ENCODE results near the gene GLI3. TPM values are rescaled to one million over a fixed set of nuclear protein-coding genes. Genes with fewer than 3 reads are reported as not detected.

The GLI3 gene
- 23.1 and 27.6 TPM in 2 replicates for total RNA-seq (2022)
- percentile 79 among the genes with signal in this experiment for Bru-seq, nascent RNA
- BruChase-seq, experiment 1, labeled RNA remaining after a 6-hour chase = percentile 59 among the genes with signal in this experiment
- percentile 61 among the genes with signal in this experiment for BruChase-seq, experiment 2, labeled RNA remaining after a 2-hour chase
- long read RNA-seq, full-length matches to known transcripts = 1 of 18 reads
- long read RNA-seq, partial matches to known transcripts = 4 of 18 reads
- long read RNA-seq, other reads (novel, unspliced or antisense) = 13 of 18 reads

DNA sequence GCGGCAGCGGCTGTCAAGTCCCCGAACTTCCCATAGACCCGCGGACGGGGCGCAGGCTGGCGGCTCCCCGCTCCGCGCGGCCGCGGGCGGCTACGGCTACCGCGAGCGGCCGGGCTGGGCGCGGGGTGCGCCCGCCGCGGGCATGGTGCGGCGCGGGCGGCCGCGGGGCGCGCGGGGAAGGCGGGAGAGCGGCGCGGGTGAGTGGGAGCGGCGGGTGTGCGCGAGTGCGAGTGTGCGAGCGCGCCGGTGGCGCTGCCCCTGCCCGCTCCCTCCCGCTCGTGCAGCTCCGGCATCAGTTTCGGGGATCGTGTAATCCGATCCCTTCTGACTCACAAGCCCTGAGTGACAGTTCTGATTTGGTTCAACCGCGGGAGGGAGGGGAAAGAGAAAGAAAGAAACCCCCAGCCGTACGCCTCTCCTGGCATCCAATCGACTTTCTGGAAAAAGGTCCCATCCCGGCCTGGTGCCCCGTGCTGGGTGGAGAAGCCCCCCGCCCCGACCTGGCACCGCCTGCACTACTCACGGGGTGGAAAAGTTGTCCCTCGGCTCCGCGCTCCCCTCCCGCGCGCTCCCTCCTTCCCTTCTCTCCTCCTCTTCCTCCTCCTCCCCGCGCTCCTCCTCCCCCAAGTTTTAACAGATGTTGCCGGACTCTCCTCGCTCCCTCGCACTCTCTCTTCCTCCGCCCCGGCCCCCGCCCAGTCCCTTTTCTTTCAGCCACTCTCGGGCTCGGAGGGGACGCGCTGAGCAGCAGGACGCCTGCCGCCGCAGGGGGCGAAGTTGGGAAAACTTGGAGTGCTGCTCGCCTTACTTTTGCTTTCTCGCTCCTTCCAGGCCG, at the start of gene GLI3:
GLI3 (minus strand) TSS at position 234 of the 835 bp plus-strand sequence. CDS start 13,956 bp downstream, outside the sequence.
- Mint-ChIP-seq H3K9me3 (ENCODE audit: unreplicated experiment) (no peaks in the 10 kb centered on the region), H3K27me3 (ENCODE audit: insufficient read depth, unreplicated experiment) (no peaks in the 10 kb centered on the region), H3K27ac (ENCODE audit: low read depth, unreplicated experiment) (peak within 1 kb of the TSS; percentile 96), H3K4me3 (ENCODE audit: unreplicated experiment) (peak within 1 kb of the TSS; percentile 97), H3K36me3 (ENCODE audit: insufficient read depth, unreplicated experiment) (peaks cover 17% of the 10 kb centered on the region), H3K4me1 (ENCODE audit: insufficient read depth, unreplicated experiment) (peaks cover 46% of the 10 kb centered on the region)
- intact Hi-C loops (cut with micrococcal nuclease) = loop anchor here (1.0 to 10.0 kb wide), 7 partner anchors 75 to 598 kb away; no protein-coding TSS in a partner anchor
- DNase-seq (ENCODE audit: unreplicated experiment) = peak; percentile 95
- CTCF ChIA-PET = interaction anchor here (1.0 kb wide), 2 partner anchors 262 to 296 kb away, joined by 3 to 6 read pairs; no protein-coding TSS in a partner anchor
- POLR2A ChIA-PET = interaction anchor here (0.6 to 2.7 kb wide), 25 partner anchors 11 to 695 kb away, joined by 3 to 29 read pairs (median 4); partner anchors contain the start of genes MRPL32 and PSMA2
- no TSS peak for BruUV-seq (replicated peaks)
- peak; percentile 12 for TF ChIP-seq CTCF (IDR thresholded peaks at IDR 0.05; ENCODE audit: unreplicated experiment)

DNA sequence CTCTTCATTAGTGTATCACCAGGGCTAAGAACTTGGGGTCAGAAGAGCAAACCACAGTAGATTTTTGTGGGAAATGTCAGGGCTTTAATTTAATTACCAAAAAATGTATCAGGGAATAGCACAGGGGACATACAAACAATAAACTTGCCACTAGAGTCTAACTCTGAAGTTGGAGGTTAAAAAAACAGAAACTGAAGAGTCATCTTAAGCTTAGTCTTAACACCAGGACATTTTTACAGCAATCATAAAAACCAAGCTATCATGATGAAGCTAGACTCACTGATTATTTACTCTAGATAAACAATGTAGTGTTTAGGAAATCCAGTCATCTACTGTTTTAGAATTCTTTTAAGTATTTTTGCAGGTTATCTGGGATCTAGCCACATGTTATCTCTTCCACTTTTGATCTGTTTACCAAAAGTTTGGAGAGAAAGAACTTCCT, 48.4 kb upstream of the GLI3 start:
- Mint-ChIP-seq H3K27ac (ENCODE audit: low read depth, unreplicated experiment) (peak overlapping the region; percentile 31), H3K27me3 (ENCODE audit: insufficient read depth, unreplicated experiment) (no peaks in the 10 kb centered on the region), H3K4me3 (ENCODE audit: unreplicated experiment) (no peak overlapping the region), H3K4me1 (ENCODE audit: insufficient read depth, unreplicated experiment) (peaks cover 27% of the 10 kb centered on the region), H3K36me3 (ENCODE audit: insufficient read depth, unreplicated experiment) (no peaks in the 10 kb centered on the region), H3K9me3 (ENCODE audit: unreplicated experiment) (no peaks in the 10 kb centered on the region)
- CTCF ChIA-PET = no interaction called here
- peak; percentile 15 for DNase-seq (ENCODE audit: unreplicated experiment)
- POLR2A ChIA-PET = interaction anchor here (0.7 to 0.9 kb wide), 6 partner anchors 9 to 209 kb away, joined by 3 read pairs; no protein-coding TSS in a partner anchor
- intact Hi-C loops (cut with micrococcal nuclease) = no loop called here
- TF ChIP-seq CTCF (IDR thresholded peaks at IDR 0.05; ENCODE audit: unreplicated experiment) = no peak
- BruUV-seq (replicated peaks) = no TSS peak

DNA sequence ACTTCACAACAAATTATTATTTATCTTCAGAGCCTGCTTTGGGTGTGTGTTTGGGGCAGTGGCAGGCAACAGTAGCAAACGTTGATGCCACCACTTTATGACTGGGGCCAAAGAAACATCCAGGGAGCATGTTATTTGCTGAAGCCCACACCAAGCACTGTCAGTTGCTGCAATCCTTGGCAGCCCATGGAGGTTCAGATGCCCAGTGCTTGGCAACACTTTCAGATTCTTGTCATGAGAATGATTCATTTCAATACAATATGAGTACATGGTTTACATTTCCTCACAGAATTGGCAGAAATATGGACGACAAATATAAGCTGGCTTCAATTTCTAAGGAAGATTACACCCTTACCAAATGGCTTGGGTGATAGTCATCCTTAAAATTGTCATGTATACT, 46.5 kb upstream of the GLI3 start:
- H3K27ac Mint-ChIP-seq (ENCODE audit: low read depth, unreplicated experiment) = peak overlapping the region; percentile 31
- ChIA-PET POLR2A (interaction anchor here (0.5 to 3.3 kb wide), 11 partner anchors 9 to 395 kb away, joined by 3 to 22 read pairs (median 4); partner anchors contain the start of gene GLI3), CTCF (interaction anchor here (0.6 to 2.2 kb wide), 4 partner anchors 10 to 63 kb away, joined by 3 to 8 read pairs (median 7); no protein-coding TSS in a partner anchor)
- intact Hi-C loops (cut with micrococcal nuclease) = no loop called here
- DNase-seq (ENCODE audit: unreplicated experiment) = peak; percentile 95
- H3K36me3 Mint-ChIP-seq (ENCODE audit: insufficient read depth, unreplicated experiment) = no peaks in the 10 kb centered on the region
- BruUV-seq (replicated peaks) = no TSS peak
- no peak for TF ChIP-seq CTCF (IDR thresholded peaks at IDR 0.05; ENCODE audit: unreplicated experiment)
- H3K27me3 Mint-ChIP-seq (ENCODE audit: insufficient read depth, unreplicated experiment) = no peaks in the 10 kb centered on the region
- peaks cover 32% of the 10 kb centered on the region for H3K4me1 Mint-ChIP-seq (ENCODE audit: insufficient read depth, unreplicated experiment)
- H3K9me3 Mint-ChIP-seq (ENCODE audit: unreplicated experiment) = no peaks in the 10 kb centered on the region
- H3K4me3 Mint-ChIP-seq (ENCODE audit: unreplicated experiment) = no peak overlapping the region

- DNase-seq (ENCODE audit: unreplicated experiment) = peak; percentile 42
- BruUV-seq (replicated peaks) = no TSS peak
- H3K4me1 Mint-ChIP-seq (ENCODE audit: insufficient read depth, unreplicated experiment) = peaks cover 43% of the 10 kb centered on the region
- ChIA-PET CTCF (no interaction called here), POLR2A (no interaction called here)
- no peaks in the 10 kb centered on the region for H3K36me3 Mint-ChIP-seq (ENCODE audit: insufficient read depth, unreplicated experiment)
- H3K9me3 Mint-ChIP-seq (ENCODE audit: unreplicated experiment) = no peaks in the 10 kb centered on the region
- intact Hi-C loops (cut with micrococcal nuclease) = loop anchor here (10.0 kb wide), 1 partner anchor 606 kb away; no protein-coding TSS in a partner anchor
- peak overlapping the region; percentile 61 for H3K27ac Mint-ChIP-seq (ENCODE audit: low read depth, unreplicated experiment)
- no peak overlapping the region for H3K4me3 Mint-ChIP-seq (ENCODE audit: unreplicated experiment)
- no peak for TF ChIP-seq CTCF (IDR thresholded peaks at IDR 0.05; ENCODE audit: unreplicated experiment)
- H3K27me3 Mint-ChIP-seq (ENCODE audit: insufficient read depth, unreplicated experiment) = no peaks in the 10 kb centered on the region
Measured at GRCh38 chr7:42278344-42278743, 41.3 kb upstream of the GLI3 start.

Measured in MCF 10A (cell line).